Measurements from ENCODE around the gene PTPRN2.

The PTPRN2 gene

GRCh38 chr7:158077934-158078910 is 509.4 kb downstream of the PTPRN2 start:
- no peak overlapping the region for H3K27ac ChIP-seq
- TF ChIP-seq CTCF (IDR thresholded peaks at IDR 0.05) (no peak), ZFX (IDR thresholded peaks at IDR 0.05; ENCODE audit: borderline replicate concordance) (no peak)

- H3K27ac ChIP-seq: no peak overlapping the region
- TF ChIP-seq ZFX (IDR thresholded peaks at IDR 0.05; ENCODE audit: borderline replicate concordance): no peak
- TF ChIP-seq CTCF (IDR thresholded peaks at IDR 0.05): no peak
These were observed 510.3 kb downstream of the PTPRN2 start for GRCh38 chr7:158077151-158077840.

GRCh38 chr7:158076656-158077055 is 511.0 kb downstream of the PTPRN2 start:
- H3K27ac ChIP-seq: no peak overlapping the region
- TF ChIP-seq ZFX (IDR thresholded peaks at IDR 0.05; ENCODE audit: borderline replicate concordance): no peak
- TF ChIP-seq CTCF (IDR thresholded peaks at IDR 0.05): no peak

GRCh38 chr7:158076215-158076614 is 511.4 kb downstream of the PTPRN2 start:
- TF ChIP-seq CTCF (IDR thresholded peaks at IDR 0.05): no peak
- TF ChIP-seq ZFX (IDR thresholded peaks at IDR 0.05; ENCODE audit: borderline replicate concordance): no peak
- no peak overlapping the region for H3K27ac ChIP-seq

DNA sequence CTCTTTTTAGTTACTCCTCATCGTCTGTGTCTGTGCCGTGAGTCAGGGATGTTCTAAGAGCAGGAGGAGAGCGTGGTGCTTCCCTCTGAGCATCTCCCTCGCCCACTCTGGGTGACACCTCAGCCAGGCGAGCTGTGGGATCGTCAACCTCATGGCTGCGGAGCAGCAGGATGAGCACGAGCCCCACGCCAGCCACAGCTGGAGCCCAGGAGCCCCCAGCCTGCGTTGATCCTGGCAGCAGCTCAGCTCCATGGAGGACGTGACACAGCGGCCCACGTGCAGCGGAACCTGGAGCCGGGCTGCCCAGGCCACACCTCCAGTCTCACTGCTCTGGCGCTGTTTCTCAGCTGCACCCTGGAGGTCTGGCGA is 512.0 kb downstream of the PTPRN2 start:
- TF ChIP-seq ZFX (IDR thresholded peaks at IDR 0.05; ENCODE audit: borderline replicate concordance) (no peak), CTCF (IDR thresholded peaks at IDR 0.05) (no peak)
- H3K27ac ChIP-seq: no peak overlapping the region

- H3K27ac ChIP-seq: no peak overlapping the region
- no peak for TF ChIP-seq ZFX (IDR thresholded peaks at IDR 0.05; ENCODE audit: borderline replicate concordance)
- TF ChIP-seq CTCF (IDR thresholded peaks at IDR 0.05): no peak
These were observed 512.6 kb downstream of the PTPRN2 start for GRCh38 chr7:158074896-158075632.
